ENCODE results near the gene TRIB2. TPM values are rescaled to one million over a fixed set of nuclear protein-coding genes. Genes with fewer than 3 reads are reported as not detected.

The TRIB2 gene
- total RNA-seq, 1 donor = 42.3 TPM

- DNase-seq (ENCODE audit: low read depth in 2 of 3, low spot score in 2 of 3) = no peak
Measured at GRCh38 chr2:12737738-12738485, 21.2 kb downstream of the TRIB2 start.

GRCh38 chr2:12739721-12740254 is 23.1 kb downstream of the TRIB2 start:
- DNase-seq (ENCODE audit: low read depth in 2 of 3, low spot score in 2 of 3) = no peak

GRCh38 chr2:12741380-12741779 is 24.6 kb downstream of the TRIB2 start:
- DNase-seq (ENCODE audit: low read depth in 2 of 3, low spot score in 2 of 3) = no peak

GRCh38 chr2:12742891-12743290 is 26.2 kb downstream of the TRIB2 start:
- DNase-seq (ENCODE audit: low read depth in 2 of 3, low spot score in 2 of 3) = no peak

- no peak for DNase-seq (ENCODE audit: low read depth in 2 of 3, low spot score in 2 of 3)
Measured at GRCh38 chr2:12750166-12750905, 33.6 kb downstream of the TRIB2 start.

GRCh38 chr2:12754643-12755042 is 37.9 kb downstream of the TRIB2 start:
- no peak for DNase-seq (ENCODE audit: low read depth in 2 of 3, low spot score in 2 of 3)

- no peak for DNase-seq (ENCODE audit: low read depth in 2 of 3, low spot score in 2 of 3)
Measured at GRCh38 chr2:12755384-12755783, 38.6 kb downstream of the TRIB2 start.

- no peak for DNase-seq (ENCODE audit: low read depth in 2 of 3, low spot score in 2 of 3)
Measured at GRCh38 chr2:12759248-12759647, 42.5 kb downstream of the TRIB2 start.

GRCh38 chr2:12761104-12761503 is 44.4 kb downstream of the TRIB2 start:
- no peak for DNase-seq (ENCODE audit: low read depth in 2 of 3, low spot score in 2 of 3)

GRCh38 chr2:12762337-12762736 is 45.6 kb downstream of the TRIB2 start:
- DNase-seq (ENCODE audit: low read depth in 2 of 3, low spot score in 2 of 3) = no peak

GRCh38 chr2:12762976-12763375 is 46.2 kb downstream of the TRIB2 start:
- DNase-seq (ENCODE audit: low read depth in 2 of 3, low spot score in 2 of 3) = no peak

- no peak for DNase-seq (ENCODE audit: low read depth in 2 of 3, low spot score in 2 of 3)
Measured at GRCh38 chr2:12763486-12763885, 46.8 kb downstream of the TRIB2 start.

- no peak for DNase-seq (ENCODE audit: low read depth in 2 of 3, low spot score in 2 of 3)
Measured at GRCh38 chr2:12764075-12764730, 47.5 kb downstream of the TRIB2 start.

- DNase-seq (ENCODE audit: low read depth in 2 of 3, low spot score in 2 of 3) = no peak
Measured at GRCh38 chr2:12764849-12765605, 48.3 kb downstream of the TRIB2 start.

- no peak for DNase-seq (ENCODE audit: low read depth in 2 of 3, low spot score in 2 of 3)
Measured at GRCh38 chr2:12766421-12766879, 49.7 kb downstream of the TRIB2 start.

- DNase-seq (ENCODE audit: low read depth in 2 of 3, low spot score in 2 of 3) = no peak
Measured at GRCh38 chr2:12767541-12767940, 50.8 kb downstream of the TRIB2 start.

GRCh38 chr2:12767996-12768624 is 51.4 kb downstream of the TRIB2 start:
- no peak for DNase-seq (ENCODE audit: low read depth in 2 of 3, low spot score in 2 of 3)

- no peak for DNase-seq (ENCODE audit: low read depth in 2 of 3, low spot score in 2 of 3)
Measured at GRCh38 chr2:12769492-12770105, 52.9 kb downstream of the TRIB2 start.

- DNase-seq (ENCODE audit: low read depth in 2 of 3, low spot score in 2 of 3) = no peak
Measured at GRCh38 chr2:12770300-12770968, 53.7 kb downstream of the TRIB2 start.
